Measurements from ENCODE around the gene IL4R.
"Not testable (repeated sequence)": the region's sequence is repeated elsewhere in the genome, so short reads cannot be mapped to it uniquely, and the experiment has no call there.

IL4R gene

DNA sequence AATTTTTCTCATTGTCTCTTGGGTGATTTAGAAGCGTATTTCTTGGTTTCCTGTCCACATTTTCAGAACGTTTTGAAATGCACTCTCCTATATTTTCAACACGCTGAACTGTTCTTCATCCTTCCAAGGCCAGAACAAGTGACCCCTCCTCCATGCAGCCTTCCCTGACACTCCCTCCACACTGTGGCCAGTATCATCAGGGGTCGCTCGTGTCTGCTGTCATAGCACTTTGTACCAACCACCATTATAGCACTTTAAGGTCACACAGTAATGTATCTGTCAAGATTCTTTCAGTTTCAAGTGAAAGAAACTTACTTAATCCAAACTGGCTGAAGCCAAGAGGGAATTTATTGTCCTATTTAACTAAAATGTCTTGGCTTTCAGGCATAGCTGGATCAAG is 70.7 kb downstream of the IL4R start:
- no peak for ATAC-seq

DNA sequence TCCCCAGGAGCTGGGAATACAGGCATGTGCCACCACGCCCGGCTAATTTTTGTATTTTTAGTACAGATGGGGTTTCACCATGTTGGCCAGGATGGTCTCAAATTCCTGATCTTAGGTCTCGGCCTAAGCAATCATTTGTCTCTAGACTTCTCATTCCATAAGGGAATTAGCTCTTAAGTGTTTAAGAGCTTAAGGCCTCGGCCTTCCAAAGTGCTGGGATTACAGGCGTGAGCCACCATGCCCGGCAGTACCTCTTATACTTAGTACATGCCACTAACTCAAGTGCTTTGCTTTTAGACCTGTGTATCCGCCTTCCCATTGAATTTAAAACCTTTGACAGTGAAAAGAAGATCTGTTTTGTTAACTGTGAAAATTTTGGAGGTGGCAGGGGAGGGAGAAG is 71.6 kb downstream of the IL4R start:
- no peak for ATAC-seq

DNA sequence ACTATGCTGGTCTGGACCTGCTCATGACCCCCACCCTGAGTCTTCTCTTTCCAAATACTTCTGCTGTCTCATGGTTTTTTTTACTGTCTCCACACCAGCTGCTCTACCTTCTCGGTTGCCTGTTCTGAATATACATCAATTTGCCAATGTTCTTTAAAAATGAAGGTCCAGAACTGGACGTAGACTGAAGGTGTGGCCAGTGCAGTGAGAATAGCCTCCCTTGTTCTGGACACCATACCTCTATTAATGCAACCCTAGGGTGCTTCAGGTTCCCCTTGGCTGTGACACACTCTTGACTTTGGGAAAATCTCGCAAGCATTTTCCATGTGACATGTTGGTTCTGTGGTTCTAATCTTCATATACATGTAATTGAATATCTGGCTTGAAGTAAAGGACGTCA is 72.9 kb downstream of the IL4R start:
- ATAC-seq: no peak

DNA sequence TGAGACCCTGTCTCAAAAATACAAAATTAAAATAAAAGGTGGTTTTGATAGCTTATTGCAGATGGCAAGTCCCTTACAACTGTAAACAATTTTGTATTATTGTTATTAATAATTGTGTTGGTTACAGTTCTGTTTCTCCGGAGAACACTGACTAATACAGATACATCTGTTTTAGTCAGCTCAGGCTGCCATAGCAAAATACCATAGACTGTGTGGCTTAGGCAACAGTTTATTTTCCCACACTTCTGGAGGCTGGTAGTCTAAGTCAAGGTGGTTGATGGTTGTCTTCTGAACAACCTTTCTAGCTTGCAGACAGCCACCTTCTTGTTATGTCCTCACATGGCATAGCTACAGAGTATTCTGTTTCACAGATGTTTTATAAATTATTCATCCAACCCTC is 74.0 kb downstream of the IL4R start:
- ATAC-seq: peak; percentile 95 to 97

DNA sequence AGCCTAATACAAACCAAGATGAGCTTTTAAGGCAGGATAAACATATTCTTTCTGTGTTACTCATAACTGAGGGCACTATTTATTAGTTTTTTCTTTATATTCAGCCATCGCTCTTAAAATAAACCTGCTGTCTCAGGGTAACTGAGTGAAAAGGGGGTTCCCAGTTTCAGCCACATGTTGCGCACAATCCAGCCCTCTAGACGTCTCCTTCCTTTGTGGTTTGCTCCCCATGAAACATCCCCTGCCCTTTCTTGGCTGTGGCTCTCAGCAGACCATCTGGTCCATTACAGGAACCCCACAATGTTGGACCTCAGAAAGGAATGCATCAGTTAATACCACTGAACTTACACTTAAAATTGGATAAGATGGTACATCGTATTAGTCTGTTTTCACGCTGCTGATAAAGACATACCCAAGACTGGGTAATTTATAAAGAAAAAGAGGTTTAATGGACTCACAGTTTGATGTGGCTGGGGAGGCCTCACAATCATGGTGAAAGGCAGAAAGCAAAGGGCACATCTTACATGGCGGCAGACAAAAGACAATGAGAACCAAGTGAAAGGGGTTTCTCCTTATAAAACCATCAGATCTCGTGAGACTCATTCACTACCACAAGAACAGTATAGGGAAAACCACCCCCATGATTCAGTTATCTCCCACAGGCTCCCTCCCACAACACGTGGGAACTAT is 75.6 kb downstream of the IL4R start:
- no peak for ATAC-seq

DNA sequence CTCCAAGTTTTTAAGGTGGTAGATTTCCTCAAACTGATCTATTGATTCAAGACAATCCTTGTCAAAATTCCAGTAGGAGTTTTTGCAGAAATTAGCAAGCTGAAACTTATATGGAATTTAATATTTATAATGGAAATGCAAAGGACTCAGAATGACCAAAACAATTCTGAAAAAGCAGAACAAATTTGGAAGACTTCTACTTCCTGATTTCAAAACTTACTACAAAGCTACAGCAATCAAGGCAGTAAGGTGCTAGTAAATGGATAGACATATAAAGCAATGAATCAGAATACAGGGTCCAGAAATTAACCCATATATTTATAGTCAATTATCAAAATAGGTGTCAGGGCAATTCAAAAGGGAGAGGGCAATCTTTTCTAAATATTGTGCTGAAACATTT is 76.4 kb downstream of the IL4R start:
- ATAC-seq: no peak

DNA sequence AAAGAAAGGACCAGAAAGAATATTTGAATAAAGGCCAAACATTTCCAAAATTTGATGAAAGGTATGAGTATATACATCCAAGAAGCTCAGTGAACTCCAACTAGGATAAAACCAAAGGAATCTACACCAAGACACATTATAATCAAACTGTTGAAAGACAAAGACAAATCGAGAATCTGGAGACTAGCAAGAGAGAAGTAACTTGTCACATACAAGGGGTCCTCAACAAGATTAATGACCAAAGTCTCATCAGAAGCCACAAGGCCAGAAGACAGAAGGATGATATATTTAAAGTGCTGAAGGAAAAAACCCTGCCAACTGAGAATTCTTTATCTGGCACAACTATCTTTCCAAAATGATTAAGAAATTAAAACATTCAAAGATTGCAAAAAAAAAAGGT is 78.9 kb downstream of the IL4R start:
- ATAC-seq: no peak

DNA sequence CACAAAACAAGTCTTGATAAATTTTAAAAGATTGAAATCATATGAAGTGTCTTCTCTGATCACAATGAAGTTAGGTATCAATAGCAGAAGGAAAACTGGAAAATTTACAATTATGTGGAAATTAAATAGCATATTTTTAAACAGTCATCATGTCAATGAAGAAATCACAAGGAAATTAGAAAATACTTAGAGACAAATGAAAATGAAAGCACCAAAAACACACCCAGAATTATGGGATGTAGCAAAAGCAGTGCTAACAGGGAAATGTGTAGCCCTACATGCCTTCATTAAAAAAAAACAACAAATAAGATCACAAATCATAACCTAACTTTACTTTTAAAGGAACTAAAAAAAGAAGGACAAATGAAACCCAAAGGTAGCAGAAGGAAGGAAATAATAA is 80.7 kb downstream of the IL4R start:
- ATAC-seq: no peak

DNA sequence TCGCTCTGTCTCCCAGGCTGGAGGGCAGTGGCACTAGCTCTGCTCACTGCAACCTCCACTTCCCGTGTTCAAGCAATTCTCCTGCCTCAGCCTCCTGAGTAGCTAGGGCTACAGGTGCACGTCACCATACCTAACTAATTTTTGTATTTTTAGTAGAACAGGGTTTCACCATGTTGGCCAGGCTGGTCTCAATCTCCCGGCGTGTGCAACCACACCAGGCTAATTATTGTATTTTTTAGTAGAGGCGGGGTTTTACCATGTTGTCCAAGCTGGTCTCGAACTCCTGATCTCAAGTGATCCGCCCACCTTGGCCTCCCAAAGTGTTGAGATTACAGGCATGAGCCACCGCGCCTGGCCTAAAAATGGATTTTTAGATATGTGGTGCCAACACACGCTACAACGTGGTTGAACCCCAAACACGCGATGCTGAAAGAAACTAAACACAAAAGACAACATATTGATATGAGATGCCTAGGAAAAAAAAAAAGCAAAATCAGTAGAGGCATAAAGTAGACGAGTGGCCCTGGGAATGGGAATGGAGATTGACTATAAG is 84.6 kb downstream of the IL4R start:
- ATAC-seq: not testable (repeated sequence)

DNA sequence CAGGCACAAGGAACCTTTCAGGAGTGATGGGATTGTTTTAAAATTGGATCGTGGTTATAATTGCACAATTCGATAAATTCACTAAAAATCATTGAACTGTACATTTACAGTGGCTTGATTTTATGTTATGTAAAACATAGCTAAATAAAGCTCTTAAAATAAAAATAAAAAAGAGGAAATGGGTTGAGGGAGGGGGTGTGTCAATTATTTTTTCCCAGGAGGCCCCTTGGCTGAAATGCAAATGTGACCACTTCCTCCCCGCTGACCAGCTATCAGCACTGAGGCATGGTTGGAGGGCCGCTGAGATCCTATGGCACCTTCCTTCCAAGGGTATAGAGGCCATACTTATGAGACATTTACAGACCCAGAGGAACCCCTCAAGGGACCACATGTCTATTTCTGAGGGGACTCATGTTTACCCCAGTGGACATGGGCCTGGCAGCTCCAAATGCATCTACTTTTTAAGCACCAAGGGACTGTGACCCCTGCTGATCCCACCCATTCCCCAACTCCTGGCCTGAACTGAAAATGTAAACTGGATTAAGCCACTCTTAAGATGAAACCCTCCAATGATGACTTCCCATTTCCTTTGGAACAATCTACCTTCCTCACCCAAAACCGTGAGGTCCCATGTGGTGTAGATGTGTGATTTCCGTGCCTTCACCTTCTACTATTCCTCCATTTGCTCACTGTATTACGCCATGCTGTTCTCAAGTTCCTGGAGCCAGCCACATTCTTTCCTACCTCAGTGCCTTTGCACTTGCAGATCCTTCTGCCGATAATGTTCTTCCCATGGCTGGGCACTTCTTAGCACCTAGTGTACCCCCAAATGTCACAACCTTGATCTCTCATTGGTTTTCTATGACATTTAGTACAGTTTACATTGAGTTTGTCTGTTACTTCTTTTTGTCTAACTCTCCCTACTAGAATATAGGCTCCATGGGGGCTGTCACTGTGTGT is 85.4 kb downstream of the IL4R start:
- no peak for ATAC-seq

DNA sequence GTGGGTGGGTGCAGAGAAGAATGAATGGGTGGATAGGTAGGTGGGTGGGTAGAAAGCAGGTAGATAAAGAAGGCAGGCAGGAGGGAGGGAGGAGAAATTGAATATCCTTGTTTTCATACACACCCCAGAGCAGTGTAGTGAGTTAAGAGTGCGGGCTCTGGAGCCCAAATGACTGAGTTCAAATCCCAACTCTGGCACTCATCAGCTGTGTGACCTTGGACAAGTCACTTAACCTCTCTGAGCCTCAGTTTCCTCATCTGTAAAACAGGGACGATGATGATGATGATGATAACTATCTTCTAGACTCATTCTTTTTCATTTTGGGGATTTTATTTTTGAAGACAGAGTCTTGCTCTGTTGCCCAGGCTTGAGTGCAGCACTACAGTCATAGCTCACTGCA is 86.2 kb downstream of the IL4R start:
- ATAC-seq: no peak

DNA sequence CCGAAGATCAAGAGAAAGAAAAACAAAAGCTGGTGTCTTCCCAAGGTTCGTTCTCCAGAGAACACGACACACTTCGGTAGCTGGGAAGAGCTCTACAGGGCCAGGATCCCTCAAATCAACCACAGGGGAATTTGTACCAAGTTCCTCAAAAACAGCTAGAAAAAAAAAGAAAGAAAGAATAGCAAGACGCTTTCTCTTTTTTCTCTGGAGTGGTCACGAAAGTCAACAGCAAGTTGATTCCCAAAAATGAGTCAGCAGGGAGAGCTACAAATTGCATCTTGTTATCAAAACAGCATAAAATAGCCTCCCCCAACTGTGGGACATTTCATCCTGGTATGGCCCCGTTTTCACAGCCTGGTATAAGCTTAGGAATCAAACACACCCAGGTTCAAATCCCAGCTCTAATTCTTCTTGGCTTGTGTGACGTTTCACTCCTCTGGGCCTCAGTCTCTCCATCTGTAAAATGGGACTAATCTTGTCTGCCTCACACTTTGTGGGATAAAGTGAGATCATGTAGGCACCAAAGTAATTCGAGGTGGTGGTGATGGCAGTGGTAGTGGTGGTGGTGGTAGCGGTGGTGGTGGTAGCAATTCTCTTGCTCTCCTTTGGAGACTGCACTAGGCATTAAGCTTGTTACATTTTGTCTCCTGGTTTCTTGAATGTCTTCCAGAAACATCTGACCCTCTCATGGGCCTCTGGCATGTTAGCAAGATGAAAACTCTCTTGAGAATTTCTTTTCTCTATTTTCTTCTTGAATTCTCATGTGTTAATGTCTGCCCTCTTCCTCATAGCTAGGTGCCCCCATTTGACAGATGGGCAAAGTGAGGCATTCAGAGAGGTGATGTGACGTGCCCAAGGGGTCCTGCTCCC is 87.2 kb downstream of the IL4R start:
- no peak for ATAC-seq

DNA sequence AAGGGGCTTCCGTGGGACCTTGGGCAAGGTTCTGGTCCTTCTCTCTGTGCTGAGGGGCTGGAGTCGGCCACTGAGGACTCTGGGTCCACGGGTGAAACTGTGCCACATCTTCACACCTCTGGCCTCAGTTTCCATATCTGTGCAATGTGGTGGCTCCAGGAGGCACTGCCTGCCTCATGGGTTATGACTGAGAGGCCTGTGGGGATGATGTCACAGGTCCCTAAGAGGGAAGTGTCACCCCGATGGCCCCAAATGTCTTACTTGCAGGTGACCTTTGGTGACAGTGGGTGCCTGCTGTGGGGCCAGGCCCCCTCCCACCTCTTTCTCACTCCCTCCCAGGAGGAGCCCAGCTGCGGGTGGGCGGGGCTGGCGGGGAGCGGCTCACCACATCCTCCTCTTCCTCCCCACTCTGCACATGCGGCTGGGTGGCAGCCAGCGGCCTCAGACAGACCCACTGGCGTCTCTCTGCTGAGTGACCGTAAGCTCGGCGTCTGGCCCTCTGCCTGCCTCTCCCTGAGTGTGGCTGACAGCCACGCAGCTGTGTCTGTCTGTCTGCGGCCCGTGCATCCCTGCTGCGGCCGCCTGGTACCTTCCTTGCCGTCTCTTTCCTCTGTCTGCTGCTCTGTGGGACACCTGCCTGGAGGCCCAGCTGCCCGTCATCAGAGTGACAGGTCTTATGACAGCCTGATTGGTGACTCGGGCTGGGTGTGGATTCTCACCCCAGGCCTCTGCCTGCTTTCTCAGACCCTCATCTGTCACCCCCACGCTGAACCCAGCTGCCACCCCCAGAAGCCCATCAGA is 88.2 kb downstream of the IL4R start, which contains the start of gene IL21R:
Gene IL21R, plus strand, starts transcription at position 407 of the 801 bp plus-strand sequence. CDS start 27,898 bp downstream, outside the sequence.
- peak; percentile 65 to 72 for ATAC-seq

DNA sequence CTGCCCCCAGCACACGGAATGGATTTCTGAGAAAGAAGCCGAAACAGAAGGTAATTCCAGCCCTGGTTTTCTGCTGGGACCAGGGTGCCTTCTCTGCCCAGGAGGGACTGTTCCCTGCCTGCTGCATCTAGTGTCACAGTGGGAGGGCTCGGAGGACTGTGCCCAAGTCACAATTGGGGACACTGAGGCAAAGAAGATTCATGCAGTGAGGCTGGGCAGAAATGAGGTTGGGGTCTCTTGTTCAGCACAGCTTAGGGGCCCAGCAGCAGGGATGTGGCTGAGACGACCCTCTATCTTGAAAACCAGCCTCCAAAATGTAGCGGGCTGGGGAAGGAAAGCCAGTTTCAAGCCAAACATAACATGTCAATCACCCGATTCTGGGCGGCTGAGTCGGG is 88.8 kb downstream of the IL4R start:
- no peak for ATAC-seq

DNA sequence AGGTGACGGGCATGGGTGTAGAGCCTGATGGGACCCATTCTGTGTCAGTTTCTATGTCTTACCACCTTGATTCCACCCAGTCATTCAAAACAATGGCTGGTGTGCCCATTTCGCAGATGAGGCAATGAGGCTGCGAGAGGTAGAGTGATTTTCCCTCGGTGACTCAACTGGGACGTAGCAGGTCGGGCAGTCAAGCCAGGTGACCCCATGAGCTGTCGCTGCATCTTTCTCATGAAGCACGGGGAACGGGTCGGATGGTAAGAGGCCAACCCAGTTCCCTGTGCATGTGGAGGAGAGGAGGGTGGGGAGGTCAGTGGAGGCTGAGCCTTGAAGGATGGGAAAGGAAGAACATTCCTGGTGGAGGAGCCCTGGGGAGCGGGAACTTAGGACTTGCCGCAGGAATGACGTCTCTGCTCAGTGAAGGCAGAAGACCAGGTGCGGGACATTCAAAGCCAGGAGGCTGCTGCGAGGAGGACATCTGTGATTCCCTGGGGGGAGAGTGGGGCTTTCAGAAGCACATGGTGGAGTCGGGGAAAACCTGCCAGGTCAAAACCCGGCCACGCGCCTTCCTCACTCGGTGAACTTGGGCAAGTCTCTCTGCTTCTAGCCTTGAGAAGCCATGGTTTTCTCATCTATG is 89.3 kb downstream of the IL4R start:
- peak; percentile 18 to 21 for ATAC-seq

DNA sequence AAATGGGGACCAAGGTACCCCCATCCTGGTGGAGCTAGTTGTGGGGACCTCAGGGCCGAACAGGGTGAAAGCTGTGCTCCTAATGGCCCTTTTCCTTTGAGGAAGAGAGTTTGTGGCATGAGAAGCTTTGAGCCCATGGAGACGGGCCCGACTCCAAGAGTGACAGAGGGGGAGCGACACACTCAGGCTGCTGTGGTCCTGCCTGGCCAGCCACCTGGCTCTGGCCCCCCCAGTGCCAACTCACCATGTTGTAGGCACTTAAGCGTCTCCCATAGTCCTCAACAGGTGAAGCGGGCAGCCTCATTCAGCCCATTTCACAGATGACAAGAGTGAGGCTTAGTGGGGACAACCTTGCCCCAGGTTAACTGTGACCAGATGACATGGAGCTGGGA is 89.8 kb downstream of the IL4R start:
- no peak for ATAC-seq

DNA sequence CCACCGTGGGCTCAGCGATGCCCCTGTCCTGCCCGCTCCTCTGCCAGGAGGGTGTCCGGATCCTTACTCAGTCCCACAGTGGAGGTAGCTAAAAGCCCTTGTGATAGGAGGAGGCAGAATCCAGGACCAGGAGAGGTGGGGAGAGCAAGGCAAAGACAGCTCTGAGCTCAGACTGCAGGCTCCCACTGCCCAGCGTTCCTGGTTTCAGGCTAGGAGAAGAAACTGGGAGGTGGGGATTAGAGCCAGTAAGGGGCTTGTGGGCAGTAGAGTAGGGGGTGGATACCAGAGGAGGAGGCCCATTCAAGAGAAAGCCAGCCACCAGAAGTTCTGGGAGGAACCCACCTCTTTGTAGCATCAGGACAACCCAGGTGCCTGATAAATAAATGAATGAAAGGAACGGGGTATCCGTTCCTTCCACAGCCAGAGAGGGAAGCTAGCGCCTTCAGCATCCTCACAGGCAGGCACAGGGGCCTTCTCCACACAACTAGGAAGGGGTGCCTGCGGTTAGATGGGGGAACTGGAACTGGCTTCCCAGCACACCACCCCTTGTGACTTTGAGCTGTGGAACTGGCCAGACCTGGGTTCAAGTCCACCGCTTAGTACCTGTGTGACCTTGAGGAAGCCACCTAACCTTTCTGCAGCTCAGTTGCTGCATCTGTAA is 90.5 kb downstream of the IL4R start:
- ATAC-seq: no peak

DNA sequence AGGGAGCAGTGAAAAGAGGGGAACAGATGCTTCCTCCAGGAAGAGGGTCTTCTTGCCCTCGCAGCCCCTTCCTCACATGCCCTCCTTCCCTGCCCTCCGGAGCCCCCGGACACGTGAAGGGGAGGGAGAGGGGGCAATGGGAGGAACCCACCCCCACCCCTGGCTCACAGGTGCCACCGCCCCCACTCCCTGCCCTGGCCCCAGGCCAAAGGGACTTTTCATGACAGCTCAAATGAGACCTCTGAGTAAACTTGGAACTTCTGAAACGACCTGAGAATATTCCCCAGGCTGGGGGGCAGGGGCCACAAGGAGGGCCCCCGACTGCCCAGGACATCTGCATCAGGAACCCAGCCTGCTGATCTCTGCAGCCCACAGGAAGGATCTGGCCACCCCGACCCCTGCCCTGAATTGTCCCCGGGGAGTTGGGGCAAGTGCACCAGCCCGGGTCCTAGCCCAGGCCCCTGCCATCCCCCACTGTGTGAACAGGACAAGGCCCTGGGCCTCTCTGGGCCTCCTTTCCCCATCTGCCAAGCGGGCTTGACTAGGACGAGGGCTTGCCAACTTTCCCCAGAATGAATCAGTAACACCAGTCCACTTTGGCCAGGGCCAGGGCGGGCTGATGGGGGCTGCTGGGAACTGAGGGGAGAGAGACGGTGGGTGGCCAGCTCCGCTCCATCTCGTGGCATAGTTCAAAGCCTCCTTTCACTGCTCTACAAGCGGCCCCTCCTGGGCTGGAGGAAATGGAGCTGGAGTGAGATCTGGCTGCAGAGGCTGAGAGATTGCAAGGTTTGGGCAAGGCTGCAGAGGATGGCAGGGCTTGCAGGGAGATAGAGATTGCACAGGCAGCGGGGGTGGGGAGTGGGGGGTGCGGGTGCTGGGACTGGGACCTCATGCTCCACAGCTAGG is 92.0 kb downstream of the IL4R start:
- ATAC-seq: peak; percentile 10

DNA sequence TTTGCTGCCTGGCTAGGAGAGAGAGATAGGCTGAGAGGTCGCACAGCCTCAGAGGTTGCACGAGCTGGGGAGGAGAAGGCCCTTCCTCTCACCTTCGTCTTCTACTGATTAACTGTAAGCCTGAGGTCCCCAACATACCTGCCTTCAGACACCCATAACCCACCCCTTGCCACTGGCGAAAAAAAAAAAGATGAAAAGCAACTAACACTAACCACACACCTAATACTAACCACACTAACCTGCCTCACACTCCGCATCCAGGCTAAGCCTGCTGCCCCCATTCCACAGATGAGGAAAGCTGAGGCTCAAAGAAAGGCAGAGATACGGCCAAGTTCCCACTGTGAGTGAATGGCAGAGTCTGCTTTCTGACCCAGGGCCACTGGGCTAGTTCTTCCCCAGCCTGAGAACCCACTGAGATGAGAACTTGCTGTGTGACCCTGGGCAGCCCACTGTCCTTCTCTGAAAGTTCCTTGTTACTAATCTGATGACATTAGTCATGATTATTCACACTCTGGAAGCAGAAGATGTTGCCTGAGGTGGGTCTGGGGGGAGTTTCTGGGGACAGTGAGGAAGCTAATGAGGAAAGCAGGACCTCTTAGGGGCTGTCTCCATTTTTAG is 92.8 kb downstream of the IL4R start:
- peak in 1 of 2 donors; percentile 4 for ATAC-seq
